ENCODE measurements around the gene ARFIP2.

Gene ARFIP2

GRCh38 chr11:6440906-6441358 is 40.2 kb downstream of the ARFIP2 start, which contains the start of gene HPX:
TSS of gene HPX (minus strand) at chr11:6440987. CDS start at chr11:6440963, 24 bp downstream.
- no peak for DNase-seq

DNA sequence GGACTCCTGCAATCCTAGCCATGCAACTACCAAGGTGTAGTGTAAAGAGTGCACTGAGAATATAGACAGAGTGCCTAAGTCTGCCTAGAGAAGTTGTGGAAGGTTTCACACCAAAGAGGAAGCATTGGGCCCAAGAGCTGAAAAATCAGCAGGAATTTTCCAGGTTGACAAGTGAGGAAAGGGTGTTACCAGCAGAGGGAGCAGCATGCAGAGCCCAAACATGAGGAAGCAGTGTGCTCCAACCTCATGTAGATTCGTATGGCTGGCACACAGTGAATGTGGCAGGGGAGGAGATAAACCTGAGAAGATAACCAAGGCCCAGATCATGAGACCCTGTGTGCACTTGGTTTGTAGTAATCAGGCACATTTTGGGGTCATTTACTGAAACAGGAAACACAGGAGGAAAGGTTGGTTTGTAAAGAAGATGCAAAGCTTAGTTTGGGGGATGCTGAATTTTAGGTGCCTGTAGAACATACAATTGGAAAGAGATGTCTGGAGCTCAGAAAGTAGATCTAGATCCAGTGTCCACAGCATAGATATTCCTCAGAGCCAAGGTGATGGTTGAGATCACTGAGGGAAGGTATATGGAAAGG is 42.1 kb downstream of the ARFIP2 start:
- peak; percentile 54 for DNase-seq

- no peak for DNase-seq
Measured at GRCh38 chr11:6437993-6438392, 43.1 kb downstream of the ARFIP2 start.

GRCh38 chr11:6437423-6437822 is 43.7 kb downstream of the ARFIP2 start:
- DNase-seq = no peak

DNA sequence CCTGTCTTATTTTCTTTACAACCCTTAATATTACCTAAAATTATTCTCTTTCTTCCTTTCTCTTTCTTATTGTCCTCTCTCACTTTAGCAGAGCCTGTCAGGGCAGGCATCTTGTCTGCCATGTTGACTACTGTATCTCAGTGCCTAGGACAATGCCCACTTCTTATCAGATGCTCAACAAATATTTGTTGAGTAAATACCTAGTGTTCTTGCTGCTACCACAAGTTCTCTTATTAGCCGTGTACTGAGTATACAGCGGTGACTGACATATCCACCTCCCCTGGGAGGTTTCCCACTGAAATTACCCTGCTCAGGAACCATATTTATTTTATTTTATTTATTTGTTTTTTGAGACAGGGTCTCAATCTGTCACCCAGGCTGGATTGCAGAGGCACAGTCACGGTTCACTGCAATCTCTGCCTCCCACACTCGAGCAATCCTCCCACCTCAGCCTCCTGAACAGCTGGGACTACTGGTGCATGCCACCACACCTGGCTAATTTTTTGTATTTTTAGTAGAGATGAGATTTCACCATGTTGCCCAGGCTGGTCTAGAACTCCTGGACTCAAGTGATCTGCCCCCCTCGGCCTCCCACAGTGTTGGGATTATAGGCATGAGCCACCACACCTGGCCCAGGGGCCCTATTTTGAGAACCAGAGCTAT is 47.0 kb downstream of the ARFIP2 start:
- no peak for DNase-seq

GRCh38 chr11:6431861-6432260 is 49.3 kb downstream of the ARFIP2 start:
- no peak for DNase-seq

DNA sequence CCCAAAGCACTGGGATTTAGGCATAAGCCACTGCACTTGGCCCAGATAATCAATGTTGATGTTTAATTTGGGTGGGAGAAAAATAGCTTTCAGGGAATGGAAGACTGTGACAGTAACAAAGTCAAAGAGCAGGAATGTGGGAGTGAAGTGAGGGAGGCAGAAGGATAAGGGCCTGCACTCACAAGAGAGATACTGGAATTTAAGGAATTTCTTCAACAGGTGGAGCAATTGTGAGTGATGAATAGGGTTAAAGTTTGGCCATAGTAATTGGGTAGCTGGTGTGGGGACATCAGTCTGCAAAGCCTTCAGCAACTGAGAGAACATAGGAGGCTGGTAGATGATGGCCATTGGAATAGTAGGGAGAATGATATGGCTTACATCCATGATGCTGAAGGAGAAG is 53.6 kb downstream of the ARFIP2 start:
- no peak for DNase-seq

Data from stimulated activated CD4-positive, alpha-beta T cell treated with anti-CD3 and anti-CD28 coated beads, Interleukin-15, amount 100 ng/mL, for 24 hours (primary cell).